ENCODE data around the gene TDRD7.

DNA sequence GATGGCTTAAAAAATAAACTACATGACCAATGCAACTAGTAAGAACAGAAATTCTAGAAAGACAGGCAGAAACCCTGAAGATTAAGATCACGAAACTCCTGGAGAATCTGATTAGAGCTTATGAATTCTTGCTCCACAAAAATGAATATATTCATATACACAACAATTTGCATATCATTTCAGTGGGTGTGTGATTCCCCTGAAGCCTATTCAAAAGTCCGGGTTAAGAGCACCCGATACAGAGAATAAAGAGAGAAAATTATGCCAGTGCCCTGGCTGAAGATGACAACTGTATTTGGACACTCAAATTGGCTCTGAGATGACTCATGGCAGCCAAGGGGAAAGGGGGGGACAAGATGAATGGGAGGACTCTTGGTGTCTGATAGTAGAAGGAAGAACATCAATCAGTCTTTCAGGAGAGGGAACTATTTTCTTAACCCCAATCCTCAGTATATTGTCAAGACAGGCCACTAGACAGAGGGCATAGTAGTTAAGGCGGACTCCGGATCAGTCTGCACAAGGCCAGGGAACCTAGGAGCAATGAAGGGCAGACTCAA, 95.6 kb downstream of the TDRD7 start:
- TF ChIP-seq, protein P1, sequence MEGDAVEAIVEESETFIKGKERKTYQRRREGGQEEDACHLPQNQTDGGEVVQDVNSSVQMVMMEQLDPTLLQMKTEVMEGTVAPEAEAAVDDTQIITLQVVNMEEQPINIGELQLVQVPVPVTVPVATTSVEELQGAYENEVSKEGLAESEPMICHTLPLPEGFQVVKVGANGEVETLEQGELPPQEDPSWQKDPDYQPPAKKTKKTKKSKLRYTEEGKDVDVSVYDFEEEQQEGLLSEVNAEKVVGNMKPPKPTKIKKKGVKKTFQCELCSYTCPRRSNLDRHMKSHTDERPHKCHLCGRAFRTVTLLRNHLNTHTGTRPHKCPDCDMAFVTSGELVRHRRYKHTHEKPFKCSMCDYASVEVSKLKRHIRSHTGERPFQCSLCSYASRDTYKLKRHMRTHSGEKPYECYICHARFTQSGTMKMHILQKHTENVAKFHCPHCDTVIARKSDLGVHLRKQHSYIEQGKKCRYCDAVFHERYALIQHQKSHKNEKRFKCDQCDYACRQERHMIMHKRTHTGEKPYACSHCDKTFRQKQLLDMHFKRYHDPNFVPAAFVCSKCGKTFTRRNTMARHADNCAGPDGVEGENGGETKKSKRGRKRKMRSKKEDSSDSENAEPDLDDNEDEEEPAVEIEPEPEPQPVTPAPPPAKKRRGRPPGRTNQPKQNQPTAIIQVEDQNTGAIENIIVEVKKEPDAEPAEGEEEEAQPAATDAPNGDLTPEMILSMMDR (conservative IDR thresholded peaks at IDR 0.05 in 1 of 2, IDR thresholded peaks at IDR 0.05 in 1 of 2; ENCODE audit: extremely low read depth in 1 of 2, insufficient read depth in 1 of 2, low read depth in 1 of 2, low read length in 2 of 2), result no peak
- TF ChIP-seq EZH2 (IDR thresholded peaks at IDR 0.05; ENCODE audit: borderline replicate concordance, low read length), result no peak

All from mammary epithelial cell (primary cell).